HFFc6 (cell line): ENCODE data around the gene EIF1. TPM values are rescaled to one million over a fixed set of nuclear protein-coding genes. Genes with fewer than 3 reads are reported as not detected.

Experiments
- DNase-seq: peaks from one replicate; pipeline ENCODE4 v3.0.0-alpha.2; 2018
- H3K27ac Mint-ChIP-seq: 2 replicates; pipeline ENCODE4 v1.8.0; 2020; ENCODE audit warnings: mild to moderate bottlenecking, mixed read lengths
- H3K27me3 Mint-ChIP-seq: 2 replicates; pipeline ENCODE4 v1.8.0; 2021; ENCODE audit warnings: mild to moderate bottlenecking, moderate library complexity, mixed read lengths; ENCODE audit not compliant: insufficient read depth
- H3K36me3 Mint-ChIP-seq: 2 replicates; pipeline ENCODE4 v1.8.0; 2021; ENCODE audit warnings: low read depth, mixed read lengths
- H3K4me1 Mint-ChIP-seq: 2 replicates; pipeline ENCODE4 v1.8.0; 2020; ENCODE audit warnings: low read depth, mixed read lengths
- H3K4me3 Mint-ChIP-seq: 2 replicates; pipeline ENCODE4 v1.8.0; 2020; ENCODE audit warnings: mild to moderate bottlenecking, moderate library complexity, mixed read lengths
- H3K9me3 Mint-ChIP-seq: 2 replicates; pipeline ENCODE4 v1.8.0; 2020; ENCODE audit warnings: mild to moderate bottlenecking, mixed read lengths
- total RNA-seq, 6 experiments: library from RNA; stranded (reverse); fragmentation: NEBNext Ultra II Directional; extraction: Animal tissue kit (Norgen Biotek cat#: 25700); gene quantifications; 2 replicates in 1 of 6; 3 replicates in 5 of 6; pipeline ENCODE4 v1.2.3, GENCODE V29; 2021
- TF ChIP-seq, protein P1 (sequence below): fragments of 200-600 bp; sonication (generic); IDR thresholded peaks from 2 replicates; pipeline ENCODE4 v1.5.0; 2021; ENCODE audit warnings: antibody characterized with exemption, mild to moderate bottlenecking

EIF1 gene
- total RNA-seq, 6 experiments from 2014 or later = 723 to 810 (median 781) TPM

DNA sequence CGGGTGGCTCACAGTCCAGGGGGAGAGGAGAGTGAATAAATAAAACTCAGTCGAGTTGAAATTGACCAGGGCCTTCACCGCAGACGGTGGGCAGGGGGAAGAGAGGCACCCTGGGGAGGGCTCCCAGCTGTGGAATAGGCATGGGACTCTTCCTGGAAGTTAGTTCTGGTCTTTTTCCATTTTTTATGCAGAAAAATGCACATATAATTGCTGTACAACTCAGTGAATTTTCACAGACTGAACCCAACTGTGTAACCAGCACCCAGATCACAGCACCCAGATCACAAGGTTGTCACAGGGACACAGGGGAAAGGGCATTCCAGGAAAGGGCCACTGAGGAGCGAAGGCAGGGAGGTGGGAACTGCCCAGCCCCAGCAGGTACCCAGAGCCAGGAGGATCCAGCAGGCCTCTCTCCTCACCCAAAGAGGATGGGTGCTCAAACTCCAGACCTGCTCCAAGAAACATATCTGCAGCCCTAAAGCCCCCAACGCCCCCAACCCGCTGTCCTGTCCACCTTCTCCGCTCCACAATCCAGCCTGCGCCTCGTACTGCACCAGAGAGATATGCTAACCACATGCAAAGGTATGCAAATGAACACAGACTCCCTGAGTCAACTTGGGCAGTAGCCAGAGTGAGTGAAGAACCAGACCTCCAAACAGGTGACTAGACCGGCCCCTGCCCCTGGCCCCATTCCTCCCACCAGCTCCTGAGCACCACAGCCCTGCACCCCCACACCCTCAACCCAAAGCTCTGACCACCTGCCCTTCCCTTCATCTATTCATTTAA, 29.1 kb upstream of the EIF1 start:
- TF ChIP-seq, protein P1, sequence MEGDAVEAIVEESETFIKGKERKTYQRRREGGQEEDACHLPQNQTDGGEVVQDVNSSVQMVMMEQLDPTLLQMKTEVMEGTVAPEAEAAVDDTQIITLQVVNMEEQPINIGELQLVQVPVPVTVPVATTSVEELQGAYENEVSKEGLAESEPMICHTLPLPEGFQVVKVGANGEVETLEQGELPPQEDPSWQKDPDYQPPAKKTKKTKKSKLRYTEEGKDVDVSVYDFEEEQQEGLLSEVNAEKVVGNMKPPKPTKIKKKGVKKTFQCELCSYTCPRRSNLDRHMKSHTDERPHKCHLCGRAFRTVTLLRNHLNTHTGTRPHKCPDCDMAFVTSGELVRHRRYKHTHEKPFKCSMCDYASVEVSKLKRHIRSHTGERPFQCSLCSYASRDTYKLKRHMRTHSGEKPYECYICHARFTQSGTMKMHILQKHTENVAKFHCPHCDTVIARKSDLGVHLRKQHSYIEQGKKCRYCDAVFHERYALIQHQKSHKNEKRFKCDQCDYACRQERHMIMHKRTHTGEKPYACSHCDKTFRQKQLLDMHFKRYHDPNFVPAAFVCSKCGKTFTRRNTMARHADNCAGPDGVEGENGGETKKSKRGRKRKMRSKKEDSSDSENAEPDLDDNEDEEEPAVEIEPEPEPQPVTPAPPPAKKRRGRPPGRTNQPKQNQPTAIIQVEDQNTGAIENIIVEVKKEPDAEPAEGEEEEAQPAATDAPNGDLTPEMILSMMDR = no peak
- Mint-ChIP-seq H3K9me3 (no peaks in the 10 kb centered on the region), H3K36me3 (no peaks in the 10 kb centered on the region), H3K27me3 (peaks cover 4% of the 10 kb centered on the region), H3K4me3 (no peak overlapping the region), H3K4me1 (no peaks in the 10 kb centered on the region), H3K27ac (no peak overlapping the region)
- no peak for DNase-seq

DNA sequence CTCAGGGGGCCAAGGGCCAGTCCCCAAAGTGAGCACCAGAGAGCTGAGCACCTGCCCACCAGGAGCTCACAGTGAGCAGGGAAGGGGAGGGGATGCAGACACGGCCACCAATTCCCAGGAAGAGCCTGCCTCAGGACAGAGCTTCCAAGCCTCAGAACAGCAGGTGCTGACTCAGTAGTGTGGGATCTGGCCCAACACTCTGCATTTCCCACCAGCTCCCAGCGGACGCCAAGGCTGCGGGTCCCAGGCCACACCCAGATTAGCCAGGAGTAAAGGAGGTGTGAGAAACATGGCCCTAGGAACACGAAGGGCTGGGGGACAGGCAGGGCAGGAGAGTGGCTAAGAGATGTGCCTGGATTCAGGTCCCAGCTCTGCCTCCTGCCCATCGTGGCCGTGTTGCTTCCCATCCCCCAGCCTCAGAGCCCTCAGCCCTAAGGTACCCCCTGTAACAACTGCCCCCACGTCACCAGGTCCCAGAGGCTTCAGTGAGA, 28.4 kb upstream of the EIF1 start:
- TF ChIP-seq, protein P1 = no peak
- Mint-ChIP-seq H3K27ac (no peak overlapping the region), H3K27me3 (peaks cover 3% of the 10 kb centered on the region), H3K9me3 (no peaks in the 10 kb centered on the region), H3K36me3 (no peaks in the 10 kb centered on the region), H3K4me1 (no peaks in the 10 kb centered on the region), H3K4me3 (no peak overlapping the region)
- no peak for DNase-seq

DNA sequence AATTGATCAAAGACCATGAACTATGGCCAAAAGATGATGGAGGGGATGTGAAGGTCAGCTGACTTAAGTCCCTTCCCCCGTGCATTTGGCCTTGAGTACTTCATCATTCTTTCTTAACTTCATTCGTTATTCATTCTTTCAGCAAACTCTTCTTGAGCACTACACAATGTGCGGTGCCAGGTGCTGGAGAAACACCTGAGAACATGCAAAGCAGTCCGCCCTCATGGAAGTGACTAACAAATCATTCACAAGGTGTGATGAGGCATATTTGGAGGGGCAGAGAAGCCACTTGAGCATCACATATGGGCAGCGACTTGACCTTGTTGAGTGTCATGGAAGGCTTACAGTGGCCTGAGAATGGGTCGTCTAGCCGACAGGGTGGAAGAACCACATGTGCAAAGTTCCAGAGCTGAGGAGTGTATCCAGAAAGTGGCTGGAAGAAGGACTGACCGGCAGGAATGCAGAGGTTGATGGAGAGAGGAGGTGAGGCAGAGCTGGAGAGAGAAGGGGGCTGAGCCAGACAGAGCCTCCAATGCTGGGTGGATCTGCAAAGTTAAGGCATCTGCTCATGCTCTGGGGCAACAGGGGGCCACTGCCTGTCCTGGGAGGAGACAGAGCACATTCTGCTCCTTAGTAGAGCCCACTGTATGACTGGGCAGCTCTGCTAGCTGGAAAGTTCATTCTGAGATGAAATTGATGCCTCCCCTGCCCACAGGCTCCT, 25.1 kb upstream of the EIF1 start:
- no peaks in the 10 kb centered on the region for H3K36me3 Mint-ChIP-seq
- no peak for DNase-seq
- H3K27ac Mint-ChIP-seq = no peak overlapping the region
- peaks cover 21% of the 10 kb centered on the region for H3K4me1 Mint-ChIP-seq
- H3K4me3 Mint-ChIP-seq = no peak overlapping the region
- no peaks in the 10 kb centered on the region for H3K9me3 Mint-ChIP-seq
- TF ChIP-seq, protein P1 = no peak
- peaks cover 3% of the 10 kb centered on the region for H3K27me3 Mint-ChIP-seq

DNA sequence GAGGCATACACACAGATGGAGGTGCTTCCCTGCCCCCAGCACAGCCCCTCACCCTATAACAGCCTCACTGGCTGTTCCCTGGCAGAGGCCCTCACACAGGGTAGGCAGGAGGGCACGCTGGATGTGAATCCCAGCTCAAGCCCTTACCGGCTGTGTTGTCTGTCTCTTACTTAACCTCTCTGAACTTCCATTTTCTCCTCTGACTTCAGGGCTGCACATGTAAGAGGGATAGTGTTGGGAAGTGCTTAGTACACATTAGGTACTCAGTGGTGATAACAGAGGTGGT, 24.6 kb upstream of the EIF1 start:
- TF ChIP-seq, protein P1 = no peak
- DNase-seq = no peak
- H3K9me3 Mint-ChIP-seq = no peaks in the 10 kb centered on the region
- H3K4me1 Mint-ChIP-seq = peaks cover 21% of the 10 kb centered on the region
- no peaks in the 10 kb centered on the region for H3K36me3 Mint-ChIP-seq
- no peak overlapping the region for H3K27ac Mint-ChIP-seq
- H3K4me3 Mint-ChIP-seq = no peak overlapping the region
- H3K27me3 Mint-ChIP-seq = peaks cover 3% of the 10 kb centered on the region

DNA sequence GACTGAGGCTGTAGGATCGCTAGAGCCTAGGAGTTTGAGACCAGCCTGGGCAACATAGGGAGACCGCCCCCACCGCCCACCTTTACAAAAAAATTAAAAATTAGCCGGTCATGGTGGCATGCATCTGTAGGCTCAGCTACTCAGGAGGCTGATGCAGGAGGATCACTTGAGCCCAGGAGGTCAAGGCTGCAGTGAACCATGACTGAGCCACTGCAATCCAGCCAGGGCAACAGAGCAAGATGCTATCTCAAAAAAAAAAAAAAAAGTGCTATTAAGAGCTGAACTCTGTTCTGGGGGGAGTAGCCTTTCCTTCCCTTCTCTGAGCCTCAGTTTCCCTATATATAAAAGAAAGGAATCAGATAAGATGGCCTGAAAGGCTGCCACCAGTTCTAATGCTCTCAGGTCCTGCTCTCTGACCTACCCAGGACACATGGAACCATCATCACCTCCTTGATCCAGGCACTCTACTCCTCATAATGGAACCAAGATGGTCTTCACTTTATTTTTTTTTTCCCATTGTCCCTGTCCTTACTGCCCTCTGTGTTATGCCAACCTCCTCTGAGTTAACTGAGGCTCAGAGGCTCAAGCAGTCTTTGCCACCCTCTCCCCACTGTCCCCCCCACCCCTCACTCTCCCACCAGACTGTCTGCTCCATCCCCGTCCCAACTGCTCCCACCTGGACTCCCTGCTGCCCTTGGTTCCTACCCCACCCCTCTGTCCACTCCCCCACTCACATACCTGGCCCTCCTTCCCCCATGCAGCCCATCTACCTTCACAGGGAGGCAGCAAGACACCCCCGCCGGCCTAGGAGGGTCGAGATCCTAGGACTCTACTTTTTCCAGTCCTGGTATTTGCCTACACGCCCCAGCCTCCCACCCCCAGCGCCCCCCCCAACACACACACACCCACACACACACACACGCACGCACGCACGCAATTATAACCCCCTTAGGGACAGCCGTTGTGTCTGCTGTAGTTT, 23.8 kb upstream of the EIF1 start:
- Mint-ChIP-seq H3K4me3 (peak overlapping the region; percentile 86), H3K9me3 (no peaks in the 10 kb centered on the region), H3K27me3 (peaks cover 10% of the 10 kb centered on the region), H3K27ac (no peak overlapping the region), H3K36me3 (no peaks in the 10 kb centered on the region), H3K4me1 (peaks cover 21% of the 10 kb centered on the region)
- no peak for DNase-seq
- TF ChIP-seq, protein P1 = no peak
